HEK293 (cell line): ENCODE results near the gene HSPG2.

Source experiments
- CTCF ChIA-PET: fragments of 350-600 bp; formaldehyde crosslinking; extraction: SDS; loops from one replicate; lab custom pipeline; 2021; ENCODE audit warnings: antibody characterized with exemption; lab: Yijun Ruan, JAX
- POLR2A ChIA-PET: fragments of 300-600 bp; formaldehyde crosslinking; extraction: SDS; loops from one replicate; lab custom pipeline; 2020; ENCODE audit warnings: antibody characterized with exemption, inconsistent platforms; lab: Yijun Ruan, JAX
- H3K27ac ChIP-seq: fragments of 200-500 bp; sonication (Bioruptor generic); 2 replicates; pipeline ENCODE4 v1.5.1; 2014; ENCODE audit warnings: low read depth, low read length, control low read depth, inconsistent platforms; ENCODE audit errors: extremely low read depth
- H3K36me3 ChIP-seq, 2 experiments: fragments of 200-500 bp in 1 of 2; sonication (Bioruptor generic) in 1 of 2; 1 replicate in 1 of 2; 2 replicates in 1 of 2; pipeline ENCODE4 v1.5.1; 2014 to 2017; ENCODE audit warnings: inconsistent platforms in 2 of 2, low read length in 2 of 2; ENCODE audit not compliant: control insufficient read depth in 2 of 2, insufficient read depth in 1 of 2
- H3K4me1 ChIP-seq: fragments of 200-500 bp; sonication (Bioruptor generic); 2 replicates; pipeline ENCODE4 v1.5.1; 2014; ENCODE audit warnings: mild to moderate bottlenecking, low read length, inconsistent platforms; ENCODE audit not compliant: control insufficient read depth, insufficient read depth
- H3K4me3 ChIP-seq: 2 replicates; pipeline ENCODE4 v1.5.1; 2011; ENCODE audit warnings: low read depth, mild to moderate bottlenecking, control low read depth, low read length, moderate library complexity
- H3K9me3 ChIP-seq: fragments of 200-500 bp; sonication (Bioruptor generic); 2 replicates; pipeline ENCODE4 v1.5.1; 2014; ENCODE audit warnings: low read depth, low read length, inconsistent platforms; ENCODE audit not compliant: control insufficient read depth, insufficient read depth
- FEZF1 ChIP-seq: fragments of 450-650 bp; formaldehyde crosslinking; IDR thresholded peaks from 2 replicates; pipeline ENCODE4 v1.5.1; 2016; ENCODE audit warnings: missing biosample characterization, missing genetic modification characterization
- GLI2 ChIP-seq: fragments of 450-650 bp; formaldehyde crosslinking; IDR thresholded peaks from 2 replicates; pipeline ENCODE4; 2017; ENCODE audit warnings: missing biosample characterization, missing genetic modification characterization, low read depth, borderline replicate concordance
- HOXA7 ChIP-seq: sonication (generic); formaldehyde crosslinking; IDR thresholded peaks from 2 replicates; pipeline ENCODE4 v1.8.1; 2022; ENCODE audit warnings: missing genetic modification reagents, borderline replicate concordance
- HOXC10 ChIP-seq: sonication (generic); formaldehyde crosslinking; IDR thresholded peaks from 2 replicates; pipeline ENCODE4 v1.8.1; 2023; ENCODE audit warnings: mild to moderate bottlenecking, missing genetic modification reagents
- KLF9 ChIP-seq: fragments of 450-650 bp; formaldehyde crosslinking; IDR thresholded peaks from 2 replicates; pipeline ENCODE4 v1.5.1; 2016; ENCODE audit warnings: missing biosample characterization, missing genetic modification characterization, low read depth
- TRIM28 ChIP-seq: IDR thresholded peaks from 2 replicates; pipeline ENCODE4 v1.6.1; 2011; ENCODE audit warnings: low read length, control low read depth, borderline replicate concordance
- ZBTB48 ChIP-seq: fragments of 450-650 bp; formaldehyde crosslinking; IDR thresholded peaks from 2 replicates; pipeline ENCODE4 v1.5.1; 2016; ENCODE audit warnings: missing biosample characterization, missing genetic modification characterization
- ZBTB7A ChIP-seq: fragments of 450-650 bp; formaldehyde crosslinking; IDR thresholded peaks from 2 replicates; pipeline ENCODE4 v1.5.1; 2016; ENCODE audit warnings: low read depth, missing biosample characterization, missing genetic modification characterization
- ZNF114 ChIP-seq: fragments of 450-650 bp; formaldehyde crosslinking; IDR thresholded peaks from 2 replicates; pipeline ENCODE4 v1.5.0; 2017; ENCODE audit warnings: missing biosample characterization, missing genetic modification characterization
- ZNF23 ChIP-seq: fragments of 450-650 bp; formaldehyde crosslinking; IDR thresholded peaks from 2 replicates; pipeline ENCODE4 v1.5.1; 2016; ENCODE audit warnings: missing biosample characterization, missing genetic modification characterization, borderline replicate concordance
- ZNF274 ChIP-seq, 2 experiments: fragments of 200-500 bp in 1 of 2; fragments of 450-650 bp in 1 of 2; sonication (Bioruptor generic) in 1 of 2; formaldehyde crosslinking in 1 of 2; IDR thresholded peaks; 2 replicates each; pipeline versions ENCODE4 v1.5.1 to v1.6.1; 2014 to 2016; ENCODE audit warnings: borderline replicate concordance in 1 of 2, inconsistent platforms in 1 of 2, low read length in 1 of 2, missing biosample characterization in 1 of 2, missing genetic modification characterization in 1 of 2
- ZNF280D ChIP-seq: fragments of 450-650 bp; formaldehyde crosslinking; IDR thresholded peaks from 2 replicates; pipeline ENCODE4 v1.5.1; 2016; ENCODE audit warnings: missing biosample characterization, missing genetic modification characterization
- ZNF514 ChIP-seq: fragments of 450-650 bp; formaldehyde crosslinking; IDR thresholded peaks from 2 replicates; pipeline ENCODE4 v1.5.1; 2016; ENCODE audit warnings: missing biosample characterization, missing genetic modification characterization
- ZNF558 ChIP-seq: fragments of 450-650 bp; formaldehyde crosslinking; IDR thresholded peaks from 2 replicates; pipeline ENCODE4 v1.5.1; 2016; ENCODE audit warnings: missing biosample characterization, missing genetic modification characterization
- ZNF560 ChIP-seq: fragments of 450-650 bp; formaldehyde crosslinking; IDR thresholded peaks from 2 replicates; pipeline ENCODE4 v1.5.1; 2017; ENCODE audit warnings: missing biosample characterization, missing genetic modification characterization, borderline replicate concordance
- TF ChIP-seq, protein P1 (sequence below): IDR thresholded peaks from 2 replicates; pipeline ENCODE4 v1.6.1; 2011; ENCODE audit warnings: mild to moderate bottlenecking, low read depth, low read length, borderline replicate concordance
- TF ChIP-seq, protein P2 (sequence below): fragments of 450-650 bp; formaldehyde crosslinking; IDR thresholded peaks from 2 replicates; pipeline ENCODE4 v1.5.1; 2016; ENCODE audit warnings: missing biosample characterization, missing genetic modification characterization

The HSPG2 gene

DNA sequence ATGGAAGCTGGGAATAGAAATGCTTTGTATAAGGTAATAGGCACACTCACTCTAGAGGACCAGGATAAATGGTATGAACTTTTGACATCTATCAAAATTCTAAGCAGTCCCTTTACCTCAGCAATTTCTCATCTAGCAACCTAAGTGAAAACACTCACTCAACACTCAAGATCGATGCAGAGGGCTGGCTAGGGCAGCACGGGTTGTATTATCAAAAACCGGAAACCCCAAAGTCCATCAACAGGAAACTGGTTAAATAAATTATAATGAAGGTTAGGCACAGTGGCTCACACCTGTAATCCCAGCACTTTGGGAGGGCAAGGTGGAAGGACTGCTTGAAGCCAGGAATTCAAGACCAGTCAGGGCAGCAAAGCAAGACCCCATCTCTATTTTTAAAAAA lies 163.5 kb downstream of the HSPG2 start:
- POLR2A ChIA-PET: no interaction called here
- H3K4me3 ChIP-seq: no peak overlapping the region
- TF ChIP-seq ZNF280D (no peak), HOXC10 (CRISPR knock-in tag) (no peak), GLI2 (no peak), ZNF514 (tag by site-specific recombination) (no peak), ZNF560 (tag by site-specific recombination) (no peak), ZNF274 (IDR thresholded peaks at IDR 0.05; ENCODE audit: low read length) (no peak), ZNF274 (tag by site-specific recombination; IDR thresholded peaks at IDR 0.05; ENCODE audit: borderline replicate concordance) (no peak), ZBTB7A (no peak), FEZF1 (no peak), ZNF558 (tag by site-specific recombination) (no peak), TRIM28 (no peak), ZNF23 (tag by site-specific recombination) (no peak), ZNF114 (no peak), ZBTB48 (tag by site-specific recombination) (no peak), HOXA7 (CRISPR knock-in tag) (no peak), KLF9 (tag by site-specific recombination) (no peak)
- TF ChIP-seq, protein P1, sequence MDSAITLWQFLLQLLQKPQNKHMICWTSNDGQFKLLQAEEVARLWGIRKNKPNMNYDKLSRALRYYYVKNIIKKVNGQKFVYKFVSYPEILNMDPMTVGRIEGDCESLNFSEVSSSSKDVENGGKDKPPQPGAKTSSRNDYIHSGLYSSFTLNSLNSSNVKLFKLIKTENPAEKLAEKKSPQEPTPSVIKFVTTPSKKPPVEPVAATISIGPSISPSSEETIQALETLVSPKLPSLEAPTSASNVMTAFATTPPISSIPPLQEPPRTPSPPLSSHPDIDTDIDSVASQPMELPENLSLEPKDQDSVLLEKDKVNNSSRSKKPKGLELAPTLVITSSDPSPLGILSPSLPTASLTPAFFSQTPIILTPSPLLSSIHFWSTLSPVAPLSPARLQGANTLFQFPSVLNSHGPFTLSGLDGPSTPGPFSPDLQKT: no peak
- TF ChIP-seq, protein P2, sequence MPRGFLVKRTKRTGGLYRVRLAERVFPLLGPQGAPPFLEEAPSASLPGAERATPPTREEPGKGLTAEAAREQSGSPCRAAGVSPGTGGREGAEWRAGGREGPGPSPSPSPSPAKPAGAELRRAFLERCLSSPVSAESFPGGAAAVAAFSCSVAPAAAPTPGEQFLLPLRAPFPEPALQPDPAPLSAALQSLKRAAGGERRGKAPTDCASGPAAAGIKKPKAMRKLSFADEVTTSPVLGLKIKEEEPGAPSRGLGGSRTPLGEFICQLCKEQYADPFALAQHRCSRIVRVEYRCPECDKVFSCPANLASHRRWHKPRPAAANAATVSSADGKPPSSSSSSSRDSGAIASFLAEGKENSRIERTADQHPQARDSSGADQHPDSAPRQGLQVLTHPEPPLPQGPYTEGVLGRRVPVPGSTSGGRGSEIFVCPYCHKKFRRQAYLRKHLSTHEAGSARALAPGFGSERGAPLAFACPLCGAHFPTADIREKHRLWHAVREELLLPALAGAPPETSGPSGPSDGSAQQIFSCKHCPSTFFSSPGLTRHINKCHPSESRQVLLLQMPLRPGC (tag by site-specific recombination): no peak
- TF ChIP-seq, all 188 proteins: peak for 0
- no peak overlapping the region for H3K27ac ChIP-seq
- CTCF ChIA-PET: interaction anchor here (0.7 kb wide), 1 partner anchor 71 kb away, joined by 3 read pairs; no protein-coding TSS in a partner anchor
- peaks cover 3 to 4% of the 10 kb centered on the region in 2 experiments; a peak in 2 of 3 replicates for H3K36me3 ChIP-seq
- H3K4me1 ChIP-seq: peaks cover 2% of the 10 kb centered on the region; the same call in 1 of the 2 replicates
- no peaks in the 10 kb centered on the region for H3K9me3 ChIP-seq
